H1 (cell line): ENCODE results near the gene ZNRF3. TPM values are rescaled to one million over a fixed set of nuclear protein-coding genes. Genes with fewer than 3 reads are reported as not detected.

Experiments used
- CTCF ChIA-PET: fragments of 300-600 bp; sonication (Branson Sonifier 250); formaldehyde crosslinking; loops from one replicate; lab custom pipeline; 2021; ENCODE audit not compliant: partially characterized antibody; lab: Charles Lee
- POLR2A ChIA-PET: fragments of 300-600 bp; sonication (Branson Sonifier 250); formaldehyde crosslinking; loops from one replicate; lab custom pipeline; 2021; ENCODE audit warnings: inconsistent platforms; ENCODE audit not compliant: partially characterized antibody; lab: Charles Lee
- DNase-seq, 2 experiments: peaks; one replicate each; pipeline versions ENCODE4 v3.0.0 to v3.0.0-alpha.2; 2010 to 2022; ENCODE audit warnings: low spot score in 2 of 2, low read depth in 1 of 2, mixed read lengths in 1 of 2
- FAIRE-seq: peaks from 2 replicates; lab custom pipeline; 2011; peaks lifted over from hg19 to GRCh38; lab: Jason Lieb, UNC
- H2AFZ ChIP-seq: 2 replicates; pipeline ENCODE4 v1.8.1; 2012; ENCODE audit warnings: low read length, inconsistent platforms
- H2AK5ac ChIP-seq: 2 replicates; pipeline ENCODE4 v1.6.1; 2013; ENCODE audit warnings: low read depth, low read length
- H2BK120ac ChIP-seq: replicated peaks from 2 replicates; pipeline ENCODE3; 2013; ENCODE audit warnings: low read depth, low read length, inconsistent platforms
- H2BK12ac ChIP-seq: 2 replicates; pipeline ENCODE4 v1.6.1; 2013; ENCODE audit warnings: low read depth, low read length
- H2BK15ac ChIP-seq: 2 replicates; pipeline ENCODE4 v1.6.1; 2013; ENCODE audit warnings: low read length
- H2BK20ac ChIP-seq: 2 replicates; pipeline ENCODE4 v1.6.1; 2013; ENCODE audit warnings: low read length
- H2BK5ac ChIP-seq: 2 replicates; pipeline ENCODE4 v1.6.1; 2013; ENCODE audit warnings: low read depth, low read length
- H3K14ac ChIP-seq: 2 replicates; pipeline ENCODE4 v1.6.1; 2013; ENCODE audit warnings: inconsistent platforms; ENCODE audit not compliant: insufficient read length
- H3K18ac ChIP-seq: 2 replicates; pipeline ENCODE4 v1.6.1; 2013; ENCODE audit warnings: low read length; ENCODE audit errors: extremely low read depth
- H3K23ac ChIP-seq: 2 replicates; pipeline ENCODE4 v1.6.1; 2013; ENCODE audit warnings: inconsistent platforms; ENCODE audit not compliant: insufficient read length
- H3K23me2 ChIP-seq: 2 replicates; pipeline ENCODE4 v1.6.1; 2013; ENCODE audit warnings: low read depth, low read length
- H3K27ac ChIP-seq: 2 replicates; pipeline ENCODE4 v1.6.1; 2011; ENCODE audit warnings: low read depth, low read length, inconsistent platforms
- H3K27me3 ChIP-seq, 4 experiments: replicated peaks in 1 of 4; 1 replicate in 1 of 4; 2 replicates in 3 of 4; pipeline versions ENCODE4 v1.6.1 to v1.8.1; 2011 to 2013; ENCODE audit warnings: low read length in 3 of 4, mild to moderate bottlenecking in 3 of 4, inconsistent platforms in 2 of 4, mixed read lengths in 2 of 4, moderate library complexity in 1 of 4; ENCODE audit not compliant: control insufficient read depth in 3 of 4, insufficient read depth in 3 of 4; ENCODE audit errors: extremely low read depth in 1 of 4
- H3K36me3 ChIP-seq, 4 experiments: 2 replicates each; pipeline versions ENCODE4 v1.6.1 to v1.8.1; 2011 to 2013; ENCODE audit warnings: mild to moderate bottlenecking in 4 of 4, low read length in 3 of 4, moderate library complexity in 2 of 4, control low read depth in 1 of 4, inconsistent platforms in 1 of 4; ENCODE audit not compliant: insufficient read depth in 4 of 4, control insufficient read depth in 2 of 4
- H3K4ac ChIP-seq: replicated peaks from 2 replicates; pipeline ENCODE3; 2013; ENCODE audit warnings: low read length, low read depth, mixed read lengths, inconsistent platforms; ENCODE audit not compliant: insufficient read length
- H3K4me1 ChIP-seq, 4 experiments: replicated peaks in 1 of 4; 1 replicate in 1 of 4; 2 replicates in 3 of 4; pipeline versions ENCODE4 v1.6.1 to v1.8.1; 2011 to 2013; ENCODE audit warnings: low read length in 3 of 4, inconsistent platforms in 2 of 4, mixed read lengths in 1 of 4; ENCODE audit not compliant: insufficient read depth in 4 of 4, control insufficient read depth in 3 of 4
- H3K4me2 ChIP-seq, 2 experiments: 2 replicates each; pipeline versions ENCODE4 v1.6.1 to v1.8.1; 2011 to 2013; ENCODE audit warnings: low read depth in 2 of 2, low read length in 2 of 2, control low read depth in 1 of 2, inconsistent platforms in 1 of 2, mild to moderate bottlenecking in 1 of 2; ENCODE audit not compliant: insufficient read depth in 1 of 2
- H3K4me3 ChIP-seq, 4 experiments: fragments of 200-600, 300-600 bp in 1 of 4; sonication (generic), shearing (Covaris generic), sonication (Bioruptor Twin) in 1 of 4; 2 replicates each; pipeline versions ENCODE4 v1.5.1 to v1.8.1; 2011 to 2016; ENCODE audit warnings: low read length in 4 of 4, low read depth in 3 of 4, control low read depth in 2 of 4, inconsistent platforms in 2 of 4, mild to moderate bottlenecking in 2 of 4, mixed read lengths in 1 of 4, moderate library complexity in 1 of 4; ENCODE audit not compliant: insufficient read depth in 2 of 4; ENCODE audit errors: extremely low read depth in 1 of 4
- H3K56ac ChIP-seq: replicated peaks from 2 replicates; pipeline ENCODE3; 2013; ENCODE audit warnings: low read depth, mild to moderate bottlenecking, mixed read lengths, low read length, inconsistent platforms; ENCODE audit not compliant: insufficient read length
- H3K79me1 ChIP-seq: 2 replicates; pipeline ENCODE4 v1.6.1; 2013; ENCODE audit warnings: low read depth, low read length, control low read depth
- H3K79me2 ChIP-seq, 2 experiments: 2 replicates each; pipeline versions ENCODE4 v1.6.1 to v1.8.1; 2012 to 2013; ENCODE audit warnings: low read length in 2 of 2, mild to moderate bottlenecking in 2 of 2, inconsistent platforms in 1 of 2; ENCODE audit not compliant: insufficient read depth in 2 of 2, control insufficient read depth in 1 of 2
- H3K9ac ChIP-seq, 4 experiments: replicated peaks in 1 of 4; 1 replicate in 1 of 4; 2 replicates in 3 of 4; pipeline versions ENCODE4 v1.6.1 to v1.8.1; 2011 to 2013; ENCODE audit warnings: low read depth in 3 of 4, low read length in 3 of 4, control low read depth in 2 of 4, mild to moderate bottlenecking in 2 of 4, moderate library complexity in 2 of 4, inconsistent platforms in 1 of 4; ENCODE audit errors: extremely low read depth in 1 of 4
- H3K9me3 ChIP-seq, 2 experiments: 2 replicates each; pipeline versions ENCODE4 v1.6.1 to v1.8.1; 2012 to 2013; ENCODE audit warnings: mild to moderate bottlenecking in 2 of 2, moderate library complexity in 2 of 2, control low read depth in 1 of 2, inconsistent platforms in 1 of 2, low read depth in 1 of 2, low read length in 1 of 2, mixed read lengths in 1 of 2; ENCODE audit not compliant: insufficient read depth in 2 of 2
- H4K20me1 ChIP-seq, 2 experiments: replicated peaks in 1 of 2; 2 replicates each; pipeline versions ENCODE3 to v1.8.1; 2011 to 2013; ENCODE audit warnings: inconsistent platforms in 2 of 2, low read length in 2 of 2, mild to moderate bottlenecking in 1 of 2; ENCODE audit not compliant: insufficient read depth in 2 of 2, control insufficient read depth in 1 of 2
- H4K5ac ChIP-seq: 2 replicates; pipeline ENCODE4 v1.6.1; 2013; ENCODE audit warnings: low read length, low read depth, mixed read lengths, inconsistent platforms; ENCODE audit not compliant: insufficient read length
- H4K8ac ChIP-seq: 2 replicates; pipeline ENCODE4 v1.8.0; 2013; ENCODE audit warnings: mild to moderate bottlenecking, moderate library complexity, low read length, inconsistent platforms; ENCODE audit not compliant: insufficient read depth; ENCODE audit errors: extremely low read depth
- H4K91ac ChIP-seq: replicated peaks from 2 replicates; pipeline ENCODE3; 2013; ENCODE audit warnings: low read length, mixed read lengths, inconsistent platforms; ENCODE audit not compliant: insufficient read length
- JUND ChIP-seq: IDR thresholded peaks from 2 replicates; pipeline ENCODE4 v1.6.1; 2011; ENCODE audit warnings: mild to moderate bottlenecking, improper control_type of control experiment, low read length
- RFX5 ChIP-seq: IDR thresholded peaks from 2 replicates; pipeline ENCODE4 v1.6.1; 2011; ENCODE audit warnings: low read depth, low read length, improper control_type of control experiment, borderline replicate concordance
- SUZ12 ChIP-seq: fragments of 200-600 bp; sonication (generic); IDR thresholded peaks from 2 replicates; pipeline ENCODE4 v1.6.1; 2012; ENCODE audit warnings: mild to moderate bottlenecking, inconsistent platforms, low read length, moderate library complexity, mixed read lengths
- WGBS, 2 experiments: shearing (Covaris generic) in 1 of 2; methylation state at CpG; one replicate each; pipeline versions ENCODE4 v1.1.6 to v1.1.7; 2013 to 2015; ENCODE audit warnings: low lambda C conversion rate in 2 of 2, mixed read lengths in 2 of 2, inconsistent platforms in 1 of 2, low coverage in 1 of 2, missing lambda C conversion rate in 1 of 2; ENCODE audit not compliant: insufficient replicate concordance in 2 of 2, insufficient coverage in 1 of 2, insufficient read length in 1 of 2; ENCODE audit errors: extremely low coverage in 1 of 2, missing lambda C conversion rate in 1 of 2; 5-methylcytosine and 5-hydroxymethylcytosine counted together
- polyA plus RNA-seq, 7 experiments: library from polyadenylated mRNA; depleted of rRNA in 3 of 7; stranded (reverse) in 5 of 7; unstranded in 2 of 7; fragments of >200 nt in 5 of 7; fragments of 200-250 nt in 2 of 7; gene quantifications; 1 replicate in 5 of 7; 2 replicates in 1 of 7; 4 replicates in 1 of 7; pipeline versions ENCODE4 v1.2.1 to v1.2.3, GENCODE V29; 2011 to 2013; ENCODE audit warnings: missing spikeins in 2 of 7, mixed read lengths in 2 of 7
- total RNA-seq: library from RNA; stranded (reverse); fragmentation: NEBNext Ultra II Directional; extraction: Animal tissue kit (Norgen Biotek cat#: 25700); gene quantifications from 2 replicates; pipeline ENCODE4 v1.2.1, GENCODE V29; 2021

Gene ZNRF3
- total and polyA plus RNA-seq, 2 of the 8 experiments (the other 6 are each of a cell fraction or from before 2014, with no cell fraction given), result 14.1 to 21.7 TPM

DNA sequence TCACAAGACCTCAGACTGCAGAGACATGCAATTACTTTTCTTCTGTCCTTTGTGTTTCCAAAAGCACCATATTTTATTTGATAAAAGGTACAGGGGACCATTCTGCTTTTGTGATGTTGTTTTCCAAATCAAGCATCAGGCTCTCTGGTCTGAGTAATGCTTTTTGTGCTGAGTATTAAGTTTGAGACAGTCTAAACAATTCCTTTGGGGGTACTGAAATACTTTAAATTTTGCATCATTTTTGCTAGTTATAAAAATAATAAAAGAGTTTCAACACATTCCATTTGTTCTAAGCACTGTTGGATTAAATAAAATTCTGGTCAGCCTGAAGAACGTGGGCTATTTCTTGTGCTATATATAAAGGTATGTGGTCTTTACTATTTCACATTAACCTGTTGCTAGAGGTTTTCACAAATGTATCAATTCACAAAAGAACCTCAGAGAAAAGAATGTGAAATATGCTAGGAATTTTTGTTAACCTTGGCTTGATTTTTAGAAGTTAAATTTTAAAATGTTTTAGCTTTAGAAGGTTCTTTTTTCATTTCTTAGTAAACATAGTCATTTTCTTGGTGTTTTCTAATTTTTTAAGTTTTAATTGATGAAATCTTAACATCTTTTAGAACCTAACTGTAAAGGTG is 116.7 kb downstream of the ZNRF3 start:
- peak overlapping the region; percentile 91; the same call in 1 of the 2 replicates for H2BK20ac ChIP-seq
- ChIA-PET CTCF (interaction anchor here (0.9 to 1.7 kb wide), 3 partner anchors 10 to 109 kb away, joined by 3 to 4 read pairs (median 3); no protein-coding TSS in a partner anchor), POLR2A (interaction anchor here (0.7 to 1.9 kb wide), 10 partner anchors 8 to 116 kb away, joined by 3 to 13 read pairs (median 4); no protein-coding TSS in a partner anchor)
- FAIRE-seq (no peak), DNase-seq (no peak)
- H2BK120ac ChIP-seq, result no peak overlapping the region
- H3K79me1 ChIP-seq, result no peaks in the 10 kb centered on the region; the same call in 1 of the 2 replicates
- WGBS, 2 experiments, result 29% methylated on average over 1 of the region's 1 CpG; no CpG with 5 or more reads in 1 of the 2 experiments
- no peak overlapping the region for H3K4ac ChIP-seq
- H3K36me3 ChIP-seq, result no peaks in the 10 kb centered on the region
- H2BK12ac ChIP-seq, result peak overlapping the region; percentile 99; the same call in 1 of the 2 replicates
- H2AK5ac ChIP-seq, result peak overlapping the region; percentile 82
- H2BK5ac ChIP-seq, result peak overlapping the region; percentile 93
- H4K8ac ChIP-seq, result no peak overlapping the region
- H3K56ac ChIP-seq, result no peak overlapping the region
- no peak overlapping the region for H3K9ac ChIP-seq
- H4K91ac ChIP-seq, result peak overlapping the region; percentile 17
- no peak overlapping the region for H3K23ac ChIP-seq
- H3K27me3 ChIP-seq, result no peaks in the 10 kb centered on the region
- peaks cover 10 to 22% (median 15%) of the 10 kb centered on the region in 4 experiments for H3K4me1 ChIP-seq
- no peaks in the 10 kb centered on the region for H3K9me3 ChIP-seq
- H4K5ac ChIP-seq, result peak overlapping the region; percentile 8
- H3K4me2 ChIP-seq, result peak overlapping the region in 1 of 2 experiments; percentile 5; a peak in 1 of 4 replicates
- no peak overlapping the region for H2BK15ac ChIP-seq
- peak overlapping the region; percentile 33; the same call in 1 of the 2 replicates for H3K27ac ChIP-seq
- H3K18ac ChIP-seq, result peak overlapping the region; percentile 66
- no peak overlapping the region for H2AFZ ChIP-seq
- H3K14ac ChIP-seq, result no peak overlapping the region
- peak overlapping the region in 1 of 4 experiments; percentile 10; a peak in 1 of 8 replicates for H3K4me3 ChIP-seq
- H3K79me2 ChIP-seq, result peaks cover 0 to 34% of the 10 kb centered on the region in 2 experiments; a peak in 3 of 4 replicates
- peaks cover 3% of the 10 kb centered on the region; the same call in 1 of the 2 replicates for H3K23me2 ChIP-seq
- H4K20me1 ChIP-seq, result no peaks in the 10 kb centered on the region
- TF ChIP-seq SUZ12, result no peak
- TF ChIP-seq JUND, result no peak
- TF ChIP-seq RFX5, result no peak
